NCI-H2196 treated with DMSO at 0.1 percent for 48 hours (cell line): ENCODE measurements around the gene ALG8.

Experiments used
- DNase-seq: peaks from one replicate; lab custom pipeline; 2025; ENCODE audit not compliant: unreplicated experiment; lab: John Stamatoyannopoulos, UW

The ALG8 gene

DNA sequence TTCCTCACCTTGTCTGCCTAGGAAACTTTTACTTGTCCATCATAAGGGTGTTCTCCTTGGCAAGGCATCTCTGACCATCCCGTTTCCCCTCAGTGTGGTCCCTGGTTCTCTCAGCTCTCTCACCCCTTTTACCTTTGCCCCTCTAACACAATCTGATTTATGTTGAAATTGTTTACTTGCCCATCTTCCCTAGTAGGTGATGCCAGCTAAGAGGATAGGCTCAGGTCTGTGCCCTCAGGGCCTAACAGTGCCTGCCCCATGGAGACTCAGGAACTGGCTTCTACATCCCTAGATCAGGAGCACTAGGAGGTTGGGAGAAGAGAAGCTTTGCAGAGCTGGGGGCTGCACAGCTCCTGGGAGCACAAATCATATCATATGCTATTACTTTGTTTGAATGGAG lies 21.1 kb upstream of the ALG8 start:
- no peak for DNase-seq

DNA sequence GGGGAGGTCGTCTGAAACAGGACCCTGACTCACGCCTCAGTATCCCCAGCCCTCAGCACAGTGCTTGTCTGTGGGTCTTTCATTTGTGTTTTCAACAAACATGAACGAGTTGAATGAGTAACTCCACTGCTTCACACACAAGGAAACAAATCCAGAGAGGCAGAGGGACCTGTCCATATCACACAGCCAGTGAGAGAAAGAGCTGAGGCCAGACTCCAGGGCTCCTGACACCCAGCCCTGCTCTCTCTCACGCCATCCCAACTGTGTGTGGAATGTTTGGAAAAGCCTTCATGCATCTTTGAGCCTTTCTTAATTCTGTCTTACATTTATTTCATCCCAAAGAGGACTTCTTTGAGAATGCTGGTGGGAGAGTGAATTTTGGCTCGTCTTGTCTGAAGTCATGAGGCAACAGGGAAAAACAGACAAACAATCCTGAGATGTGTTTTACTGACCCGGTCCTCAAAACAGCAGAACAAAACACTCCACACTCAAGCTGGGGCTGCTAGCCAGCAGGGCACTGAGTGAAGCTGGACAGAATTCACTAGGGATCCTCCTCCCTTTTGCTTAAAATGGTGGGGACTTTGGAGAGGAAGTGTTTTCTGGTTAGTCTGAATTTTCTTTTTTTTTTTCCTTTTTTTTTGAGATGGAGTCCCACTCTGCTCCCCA lies 19.7 kb upstream of the ALG8 start:
- no peak for DNase-seq

DNA sequence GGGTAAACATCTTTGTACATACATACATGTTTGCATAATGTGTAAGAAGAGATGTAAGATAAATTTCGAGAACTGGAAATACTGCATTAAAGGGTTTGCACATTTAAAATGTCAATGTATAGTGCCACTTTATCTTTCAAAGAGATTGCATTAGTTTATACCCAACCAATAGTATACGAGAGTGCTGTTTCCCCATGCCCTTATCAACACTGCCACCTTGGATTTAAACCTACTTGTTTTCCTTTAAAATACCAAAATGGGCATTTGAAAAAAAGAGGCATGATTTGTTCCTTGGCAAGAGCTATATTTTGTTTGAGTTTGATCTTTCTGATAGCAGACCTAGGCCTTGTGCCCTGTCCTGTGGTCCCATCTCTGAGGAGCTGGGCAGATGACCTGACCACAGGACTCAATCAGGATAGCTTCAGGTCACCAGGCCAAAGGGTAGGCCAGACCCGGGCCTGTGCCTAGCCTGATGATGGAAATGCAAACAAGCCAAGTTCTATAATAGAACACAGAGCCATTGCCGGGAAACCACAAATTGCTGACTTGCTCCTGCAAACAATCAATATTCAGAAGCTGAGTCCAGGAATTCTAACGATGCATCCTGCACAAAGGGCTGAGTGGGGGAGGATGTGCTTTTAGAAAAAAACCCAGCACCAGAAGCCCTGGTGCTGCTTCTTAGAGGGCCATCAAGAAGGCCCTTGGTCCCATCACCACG lies 16.9 kb upstream of the ALG8 start:
- DNase-seq, result no peak

DNA sequence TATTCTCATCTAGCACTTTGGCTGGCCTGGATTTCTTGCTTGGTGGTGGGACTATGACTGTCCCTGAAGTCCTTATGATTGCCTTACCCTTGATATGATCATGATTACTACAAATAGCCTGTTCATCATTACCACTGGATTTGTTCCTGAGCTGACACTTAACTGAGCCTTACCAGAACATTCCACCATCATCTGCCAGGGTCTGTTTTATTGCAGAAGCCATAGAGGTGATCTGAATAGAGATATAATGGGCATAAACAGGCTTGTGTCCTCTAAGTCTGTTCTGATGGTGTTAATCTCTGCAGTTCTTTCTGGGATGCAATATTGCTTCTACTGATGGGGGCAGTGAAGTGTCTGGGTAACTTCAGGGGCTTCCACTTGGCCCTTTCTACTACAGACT lies 12.4 kb upstream of the ALG8 start:
- DNase-seq, result no peak

DNA sequence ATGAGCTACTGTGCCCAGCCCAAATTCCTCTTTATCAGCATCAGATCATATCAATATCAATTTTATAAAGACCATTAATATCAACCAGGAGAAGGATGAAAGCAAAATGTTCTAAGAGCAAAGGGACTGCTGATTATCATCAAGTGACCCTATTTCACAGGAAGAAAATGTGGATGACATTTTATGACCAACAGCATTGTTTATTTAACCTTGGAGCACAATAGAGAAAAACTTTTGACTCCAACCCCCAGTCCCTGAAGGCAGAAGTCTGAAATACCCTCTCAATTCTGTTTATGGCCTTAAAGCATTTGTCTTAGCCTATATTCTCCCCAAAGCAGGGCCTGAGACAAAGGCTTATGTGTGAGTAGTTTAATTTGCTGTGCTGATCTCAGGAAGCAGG lies 11.3 kb upstream of the ALG8 start:
- DNase-seq, result no peak

DNA sequence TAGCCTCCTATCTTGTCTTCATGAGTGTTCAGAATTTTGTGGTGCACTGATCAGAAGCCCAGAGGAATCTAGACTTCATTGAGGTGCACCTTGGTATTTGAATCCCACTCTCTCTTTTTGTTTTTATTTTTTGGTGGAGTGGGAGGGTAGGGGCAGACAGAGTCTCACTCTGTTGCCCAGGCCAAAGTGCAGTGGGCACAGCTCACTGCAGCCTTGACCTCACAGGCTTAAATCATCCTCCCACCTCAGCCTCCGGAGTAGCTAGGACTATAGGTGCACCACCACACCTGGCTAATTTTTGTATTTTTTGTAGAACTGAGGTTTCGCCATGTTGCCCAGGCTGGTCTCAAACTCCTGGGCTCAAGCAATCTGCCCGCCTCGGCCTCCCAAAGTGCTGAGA lies 10.9 kb upstream of the ALG8 start:
- DNase-seq, result no peak

DNA sequence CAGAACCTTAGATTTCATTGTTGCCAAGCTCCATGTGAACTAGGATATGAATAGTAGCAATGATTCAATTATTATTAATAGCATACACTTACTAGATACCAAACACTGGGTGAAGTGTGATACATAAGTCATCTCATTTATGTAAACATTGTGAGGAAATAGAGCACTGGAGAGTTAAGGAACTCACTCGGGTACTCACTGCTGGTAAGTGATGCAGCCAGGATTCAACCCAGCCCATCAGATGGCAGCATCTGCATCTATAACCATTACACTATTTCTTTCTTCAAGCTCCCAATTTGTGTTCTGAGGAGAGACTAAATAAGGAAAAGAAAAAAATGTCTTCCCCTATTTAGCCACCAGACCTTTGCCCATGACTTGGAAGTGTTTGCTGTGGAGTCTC lies 10.2 kb upstream of the ALG8 start:
- DNase-seq, result no peak

DNA sequence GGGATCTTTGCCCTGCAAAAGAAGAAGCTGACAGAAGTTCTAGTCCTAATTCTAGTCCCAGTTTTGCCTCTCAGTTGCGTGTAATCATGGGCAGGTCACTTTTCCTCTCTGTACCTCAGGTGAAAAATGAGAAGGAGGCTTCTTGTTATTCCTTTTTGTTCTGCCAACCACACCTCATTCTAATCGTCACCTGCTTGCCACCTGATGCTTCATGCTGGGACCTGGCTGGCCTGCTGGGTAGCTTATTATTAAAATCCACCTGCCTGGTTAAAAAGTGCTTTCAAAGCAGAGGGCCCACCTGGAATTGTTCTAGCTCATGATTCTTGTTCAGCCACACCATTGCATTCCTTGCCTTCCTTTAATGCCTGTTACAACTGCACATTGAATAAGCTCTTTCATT lies 8.4 kb upstream of the ALG8 start:
- DNase-seq, result peak; percentile 58

DNA sequence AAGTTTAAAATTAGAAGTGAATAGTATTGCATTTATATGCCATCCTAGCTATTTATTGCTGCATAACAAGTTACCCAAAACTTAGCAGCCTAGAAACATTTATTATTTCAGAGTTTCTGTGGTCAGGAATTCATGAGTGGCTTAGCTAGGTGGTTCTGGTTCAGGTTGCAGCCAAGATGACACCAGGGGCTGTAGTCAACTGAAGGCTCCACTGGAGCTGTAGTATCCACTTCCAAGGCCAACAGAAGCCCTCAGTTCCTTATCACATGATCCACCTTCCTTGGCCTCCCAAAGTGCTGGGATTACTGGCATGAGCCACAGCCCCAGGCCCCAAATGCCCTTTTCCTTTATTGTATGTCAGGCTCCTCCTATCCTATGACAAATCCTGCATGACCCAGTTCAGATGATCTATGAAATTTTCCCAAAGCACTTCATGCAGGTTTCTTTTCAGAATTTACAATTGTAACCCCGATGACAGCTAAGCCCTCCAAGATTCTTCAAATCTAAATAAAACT lies 6.1 kb upstream of the ALG8 start:
- DNase-seq, result no peak

DNA sequence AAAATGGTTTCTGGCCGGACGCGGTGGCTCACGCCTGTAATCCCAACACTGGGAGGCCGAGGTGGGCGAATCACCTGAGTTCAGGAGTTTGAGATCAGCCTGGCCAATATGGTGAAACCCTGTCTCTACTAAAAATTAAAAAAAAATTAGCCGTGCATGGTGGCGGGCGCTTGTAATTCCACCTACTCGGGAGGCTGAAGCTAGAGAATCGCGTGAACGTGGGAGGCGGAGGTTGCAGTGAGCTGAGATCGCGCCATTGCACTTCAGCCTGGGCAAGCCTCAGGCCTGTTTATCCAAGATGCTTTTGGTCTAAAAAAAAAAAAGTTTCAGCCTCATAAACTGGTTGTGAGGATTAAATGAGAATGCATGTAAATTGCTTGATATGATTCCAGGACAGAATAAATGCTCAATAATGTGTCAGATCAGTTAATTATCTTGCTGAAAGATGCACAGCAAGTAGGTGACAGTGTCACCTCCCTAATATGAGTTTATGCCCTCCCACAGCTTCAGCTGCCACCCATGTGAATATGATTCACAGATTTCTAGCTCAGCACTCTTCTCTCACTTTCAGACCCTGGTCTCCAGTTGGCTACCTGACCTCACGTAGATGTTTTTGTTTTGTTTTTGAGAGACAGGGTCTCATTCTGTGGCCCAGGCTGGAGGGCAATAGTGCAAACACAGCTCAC lies 1.1 kb upstream of the ALG8 start:
- DNase-seq, result no peak

DNA sequence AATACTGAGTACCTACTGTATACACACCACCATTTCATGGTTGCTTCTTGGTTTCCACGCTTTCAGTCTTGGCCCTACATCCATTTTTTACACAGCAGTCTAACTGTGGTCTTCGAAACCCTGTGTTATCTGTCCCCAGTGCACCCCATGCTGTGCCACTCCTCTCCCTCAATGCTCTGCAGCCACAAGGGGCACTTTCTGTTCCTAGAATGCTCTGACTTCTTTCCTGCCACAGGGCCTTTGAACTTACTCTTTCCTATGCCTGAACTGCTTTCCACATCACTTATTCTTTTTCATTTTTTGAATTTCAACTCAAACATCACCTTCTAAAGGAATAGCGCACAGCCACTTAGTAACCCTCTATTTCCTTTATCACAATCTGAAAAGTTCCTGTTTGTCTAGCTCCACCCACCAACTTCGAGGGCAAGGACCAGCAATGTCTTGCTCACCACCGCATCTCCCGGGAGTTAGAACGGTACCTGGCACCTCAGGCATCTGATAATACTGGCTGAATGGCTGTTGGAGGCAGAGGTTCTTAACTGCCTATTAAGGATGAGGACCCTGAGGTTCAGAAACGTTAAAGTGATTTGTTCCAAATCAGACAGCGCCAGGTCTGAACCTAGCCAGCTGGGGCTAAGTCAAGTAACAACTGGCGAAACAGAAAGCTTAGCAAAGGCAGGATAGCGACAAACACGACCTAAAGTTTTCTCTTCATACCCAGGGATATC lies 568 bp downstream of the ALG8 start:
- no peak for DNase-seq

DNA sequence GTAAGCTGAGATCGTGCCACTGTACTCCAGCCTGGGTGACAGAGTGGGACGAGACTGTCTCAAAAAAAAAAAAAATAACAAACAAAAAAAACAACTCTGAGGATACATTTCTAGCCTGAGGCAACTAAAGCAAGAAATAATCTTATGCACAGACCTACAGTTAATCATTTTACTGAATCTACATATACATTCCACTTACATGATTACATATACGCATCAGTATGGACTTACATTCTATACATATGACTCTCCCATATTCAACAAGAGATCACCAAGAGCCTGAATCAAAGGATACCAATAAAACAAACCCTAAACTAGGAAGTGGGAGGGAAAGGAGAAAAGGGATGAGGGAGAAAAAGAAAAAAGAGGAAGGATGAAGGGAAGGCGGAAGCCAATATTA lies 1.1 kb downstream of the ALG8 start:
- DNase-seq, result no peak

DNA sequence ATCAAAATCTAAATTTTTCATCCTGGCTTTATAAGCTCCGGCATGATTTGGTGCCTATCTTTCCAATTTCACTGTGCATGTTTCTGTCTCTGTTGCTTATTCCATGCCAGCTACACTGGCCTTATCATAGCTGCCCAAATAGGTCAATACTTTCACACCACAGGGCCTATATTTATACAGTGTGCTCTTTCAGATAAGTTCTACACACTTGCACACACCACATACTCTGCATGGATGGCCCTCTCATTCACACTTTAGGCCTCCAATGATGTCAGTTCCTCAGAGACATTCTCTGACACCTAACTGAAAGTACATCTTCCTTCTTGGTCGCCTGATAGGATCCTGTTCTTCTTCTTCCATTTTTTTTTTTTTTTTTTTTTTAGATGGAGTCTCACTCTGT lies 7.0 kb downstream of the ALG8 start:
- DNase-seq, result no peak

DNA sequence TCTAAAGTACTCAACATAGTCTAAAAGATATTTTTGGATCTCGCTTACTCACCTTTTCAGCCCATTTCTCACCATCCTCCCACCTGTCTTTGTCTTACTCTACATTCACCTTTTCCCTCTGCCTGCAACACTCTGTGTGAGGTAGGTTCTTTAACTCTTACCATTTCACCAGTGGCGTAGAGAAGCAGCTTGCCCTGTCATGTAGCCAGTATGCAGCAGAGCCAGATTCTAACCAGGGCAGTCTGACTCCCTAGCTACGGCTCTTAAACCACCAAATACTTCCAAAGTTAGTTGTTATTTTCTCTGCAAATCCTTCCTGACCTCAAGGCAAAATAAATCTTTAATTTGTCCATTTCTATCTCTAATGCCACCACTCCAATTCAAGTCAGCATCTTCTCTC lies 7.5 kb downstream of the ALG8 start:
- DNase-seq, result no peak

DNA sequence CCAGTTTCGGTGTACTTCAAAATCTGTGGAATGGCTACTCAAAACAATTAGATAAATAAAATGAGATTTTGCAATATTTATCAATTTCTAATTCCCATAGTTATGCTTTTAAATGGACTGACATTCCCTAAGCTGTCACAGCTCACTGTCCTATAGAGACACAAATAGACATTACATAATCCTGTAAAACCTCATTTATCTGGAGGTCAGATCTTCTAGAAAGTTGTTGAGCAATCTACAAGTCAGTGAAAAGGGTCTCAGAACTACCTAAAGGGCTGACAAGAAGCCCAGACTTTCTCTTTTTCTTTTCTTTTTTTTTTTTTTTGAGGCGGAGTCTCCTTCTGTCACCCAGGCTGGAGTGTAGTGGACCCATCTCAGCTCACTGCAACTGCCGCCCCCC lies 12.0 kb downstream of the ALG8 start:
- DNase-seq, result no peak

DNA sequence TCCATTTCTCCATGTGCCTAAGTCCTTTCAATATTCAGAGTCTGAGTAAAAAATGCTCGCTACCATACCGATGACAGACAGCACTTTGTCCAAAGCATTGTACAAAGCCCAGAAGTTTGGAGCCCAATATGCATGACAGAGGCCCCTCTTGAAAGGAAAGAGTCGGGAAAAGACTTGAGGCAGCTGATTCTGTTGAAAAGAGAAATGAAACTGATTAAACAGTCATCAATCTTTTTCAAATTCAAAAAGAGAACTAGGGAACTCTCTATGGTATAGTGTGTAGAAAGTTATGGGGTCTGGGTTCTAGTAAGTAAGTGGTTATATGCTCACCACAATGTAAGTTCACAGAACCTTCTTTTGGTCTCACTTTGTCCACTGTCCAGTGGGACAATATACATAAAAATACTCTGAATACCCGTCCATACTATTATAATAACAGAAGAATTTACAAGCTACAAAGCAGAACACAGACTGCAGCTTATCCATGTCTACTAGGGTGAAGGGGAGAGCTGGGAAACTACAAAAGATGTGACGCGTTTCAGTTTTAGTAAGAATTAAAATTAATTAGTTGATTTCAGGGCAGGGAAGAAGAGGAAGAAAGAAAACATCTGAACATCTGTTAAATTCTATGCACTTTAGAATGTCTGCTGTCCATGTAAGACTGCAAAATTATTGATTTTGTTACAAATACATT lies 26.7 kb downstream of the ALG8 start:
- DNase-seq, result no peak

DNA sequence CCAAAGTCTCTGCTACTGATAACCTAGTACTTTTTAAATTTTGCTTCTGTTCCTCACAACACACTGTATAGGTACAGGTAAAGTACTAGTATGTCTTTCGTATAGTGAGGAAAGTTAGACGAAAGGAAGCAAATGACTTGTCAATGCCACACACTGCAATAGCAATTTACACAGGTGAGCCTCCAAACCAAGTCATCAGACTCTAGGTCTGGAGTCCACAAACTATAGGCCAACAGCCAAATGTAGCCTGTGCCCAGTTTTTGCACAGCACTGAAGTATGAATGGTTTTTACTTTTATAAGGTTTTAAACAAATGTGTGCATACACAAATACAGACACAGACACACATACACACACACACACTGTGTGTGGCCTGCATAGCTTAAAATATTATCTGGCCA lies 28.1 kb downstream of the ALG8 start:
- DNase-seq, result no peak

DNA sequence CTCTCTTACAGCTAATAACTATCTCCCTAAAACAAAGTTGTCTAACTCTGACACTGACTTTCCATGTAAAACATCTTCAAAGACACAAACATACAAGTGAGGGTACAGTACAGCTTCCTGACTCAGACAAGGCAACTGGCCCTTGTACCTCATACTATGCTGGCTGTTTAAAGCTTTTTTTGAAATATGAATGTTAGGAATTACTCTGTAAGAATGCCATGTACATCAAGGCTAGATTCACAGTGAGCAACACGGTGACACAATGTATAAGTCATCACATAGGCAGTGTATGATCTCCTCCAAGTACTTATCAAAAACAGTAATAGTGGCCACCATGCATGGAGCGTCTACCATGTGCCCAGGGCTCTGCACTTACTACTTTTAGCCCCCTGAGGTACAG lies 28.6 kb downstream of the ALG8 start:
- no peak for DNase-seq

DNA sequence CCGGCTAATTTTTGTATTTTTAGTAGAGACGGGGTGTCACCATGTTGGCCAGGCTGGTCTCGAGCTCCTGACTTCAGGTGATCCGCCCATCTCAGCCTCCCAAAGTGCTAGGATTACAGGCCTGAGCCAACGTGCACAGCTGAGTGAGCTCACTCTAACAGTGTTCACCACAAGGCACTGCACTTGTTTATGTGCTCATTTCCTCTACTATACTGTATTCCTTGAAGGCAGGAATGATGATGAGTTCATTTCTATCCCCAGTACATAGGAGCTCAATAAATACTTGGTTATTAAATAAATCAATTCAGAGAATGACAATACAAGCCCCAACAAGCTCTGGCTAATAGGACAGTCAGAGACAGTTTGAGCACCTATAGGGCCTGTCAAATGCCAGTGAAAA lies 29.1 kb downstream of the ALG8 start:
- DNase-seq, result no peak

DNA sequence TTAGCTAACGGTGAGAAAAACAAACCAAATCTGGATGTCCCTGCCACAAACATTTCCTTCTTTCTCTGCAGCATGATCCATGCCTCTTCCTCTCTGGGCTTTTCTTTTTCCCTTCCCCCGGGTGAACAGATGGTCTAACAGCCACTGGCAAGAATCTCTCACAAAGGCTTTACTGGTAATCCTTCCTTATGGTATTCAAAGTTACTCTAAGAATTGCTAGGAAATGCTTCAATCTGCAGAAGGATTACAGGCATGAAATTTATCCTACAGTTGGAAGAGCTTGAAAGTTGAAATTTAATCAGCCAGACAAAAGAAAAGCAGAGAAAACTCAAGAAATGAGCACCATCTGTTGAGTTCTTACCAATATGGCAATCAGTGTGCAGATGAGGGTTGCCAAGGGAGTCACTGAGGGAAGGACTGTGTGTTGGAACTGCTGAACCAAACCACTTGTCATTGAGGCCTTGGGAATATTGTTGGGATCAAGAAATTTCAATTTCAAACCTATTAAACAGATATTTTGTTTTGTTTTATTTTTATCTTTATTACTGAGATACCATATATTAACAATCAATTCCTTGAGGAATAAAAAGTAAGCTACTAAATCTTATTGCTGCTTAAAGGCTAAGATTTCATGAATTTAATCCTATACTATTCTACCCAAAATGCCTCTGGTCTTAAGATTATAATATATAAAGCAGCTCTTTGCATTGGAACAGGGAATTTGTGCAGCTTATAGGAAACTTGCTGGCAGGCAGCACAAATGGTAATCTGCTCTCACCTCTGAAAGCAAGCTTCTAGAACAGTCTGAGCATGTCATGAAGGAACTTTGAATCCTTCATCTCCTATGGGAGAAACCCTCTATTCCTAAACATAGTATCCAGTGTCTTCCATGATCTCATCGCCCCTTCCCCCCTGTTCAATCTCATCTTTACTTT lies 30.1 kb downstream of the ALG8 start:
- no peak for DNase-seq
